Adrenal gland (tissue), 5 donors: ENCODE results near the gene OAF.
"Not testable (repeated sequence)": the region's sequence is repeated elsewhere in the genome, so short reads cannot be mapped to it uniquely, and the experiment has no call there.

Source experiments
- CTCF ChIP-seq, 6 experiments: fragments of 450-650 bp in 4 of 6; fragments of 200-600 bp in 2 of 6; sonication (generic) in 1 of 6; IDR thresholded peaks; 1 replicate in 5 of 6; 2 replicates in 1 of 6; pipeline versions ENCODE4 v1.5.1 to v1.8.0; 2016 to 2021; ENCODE audit warnings: antibody characterized with exemption in 6 of 6, mild to moderate bottlenecking in 2 of 6, moderate library complexity in 1 of 6
- POLR2A ChIP-seq, 2 donors: fragments of 450-650 bp; IDR thresholded peaks; one replicate each; pipeline ENCODE4 v1.6.1; 2017; ENCODE audit warnings: antibody characterized with exemption in 2 of 2, mild to moderate bottlenecking in 2 of 2, moderate library complexity in 1 of 2
- donor health status: DM: no; HTN: no; CAD: no.

GRCh38 chr11:120253377-120253776, 42.5 kb downstream of the OAF start:
- not testable (repeated sequence) for TF ChIP-seq CTCF, POLR2A (IDR thresholded peaks at IDR 0.05)
